Motor neuron (in vitro differentiated cells): ENCODE data around the gene TTBK2. TPM values are rescaled to one million over a fixed set of nuclear protein-coding genes. Genes with fewer than 3 reads are reported as not detected.
A peak's percentile ranks its signal among the peaks of the same experiment; 100 is the strongest.

Source experiments
- ATAC-seq, 8 experiments: fragments of 200-7000 bp; cut with Tn5 transposase; replicated peaks in 6 of 8; 2 replicates each; pipeline ENCODE4 v1.8.0; 2021; ENCODE audit warnings: mild to moderate bottlenecking in 8 of 8, moderate library complexity in 8 of 8
- H3K27ac ChIP-seq, 2 donors: fragments of 250-450 bp; sonication (Bioruptor Pico); 2 replicates each; pipeline ENCODE4 v1.9.0; 2021; ENCODE audit warnings: antibody characterized with exemption in 2 of 2, mild to moderate bottlenecking in 2 of 2, moderate library complexity in 1 of 2
- H3K4me1 ChIP-seq, 2 donors: fragments of 250-450 bp; sonication (Bioruptor Pico); replicated peaks in 1 of 2; 2 replicates each; pipeline ENCODE4 v1.6.1; 2021; ENCODE audit warnings: antibody characterized with exemption in 2 of 2, mild to moderate bottlenecking in 2 of 2, moderate library complexity in 1 of 2
- H3K4me3 ChIP-seq, 5 donors: fragments of 250-450 bp; sonication (Bioruptor Pico); 2 replicates each; pipeline ENCODE4 v1.9.0; 2021; ENCODE audit warnings: antibody characterized with exemption in 5 of 5, mild to moderate bottlenecking in 5 of 5, moderate library complexity in 4 of 5
- WGBS, 10 experiments: fragments of 450-650 bp; shearing (Covaris generic); methylation state at CpG; one replicate each; pipeline ENCODE4 v1.0.0; 2022; 5-methylcytosine and 5-hydroxymethylcytosine counted together
- in situ Hi-C, 9 experiments: fragments of 400-800 bp; cut with MboI; loops; one replicate each; pipeline ENCODE4 v1.15.0; 2021; ENCODE audit warnings: low sequenced_read_pairs in 9 of 9, low pct_unique_long_range_greater_than_20kb in 2 of 9; ENCODE audit not compliant: unreplicated experiment in 9 of 9
- total RNA-seq, 8 experiments: library from RNA; unstranded; fragments of 300-600 nt; gene quantifications; 2 replicates each; pipeline versions ENCODE4 v1.2.3 to v1.2.4, GENCODE V29; 2022

The TTBK2 gene
- total RNA-seq, 8 experiments from 2014 or later, result 7.6 to 26.0 (median 20.3) TPM

GRCh38 chr15:42846647-42847046 lies 73.9 kb downstream of the TTBK2 start:
- in situ Hi-C loops, result no loop called here
- ATAC-seq, result no peak

GRCh38 chr15:42845581-42845980 lies 75.0 kb downstream of the TTBK2 start:
- H3K27ac ChIP-seq, result no peak overlapping the region
- no peaks in the 10 kb centered on the region for H3K4me1 ChIP-seq
- in situ Hi-C loops, result no loop called here
- H3K4me3 ChIP-seq, result no peak overlapping the region
- no peak for ATAC-seq
- 33 to 100% (median 93%) methylated on average over 1 to 4 of the region's 5 CpGs; no CpG with 5 or more reads in 3 of the 10 experiments for WGBS, 10 experiments

More at GRCh38 chr15:42846647-42847046, 73.9 kb downstream of the TTBK2 start:
- WGBS, 10 experiments, result 80 to 100% (median 83%) methylated on average over 1 of the region's 1 CpG; no CpG with 5 or more reads in 7 of the 10 experiments
- Histone ChIP-seq H3K27ac (no peak overlapping the region), H3K4me1 (no peaks in the 10 kb centered on the region), H3K4me3 (no peak overlapping the region)

DNA sequence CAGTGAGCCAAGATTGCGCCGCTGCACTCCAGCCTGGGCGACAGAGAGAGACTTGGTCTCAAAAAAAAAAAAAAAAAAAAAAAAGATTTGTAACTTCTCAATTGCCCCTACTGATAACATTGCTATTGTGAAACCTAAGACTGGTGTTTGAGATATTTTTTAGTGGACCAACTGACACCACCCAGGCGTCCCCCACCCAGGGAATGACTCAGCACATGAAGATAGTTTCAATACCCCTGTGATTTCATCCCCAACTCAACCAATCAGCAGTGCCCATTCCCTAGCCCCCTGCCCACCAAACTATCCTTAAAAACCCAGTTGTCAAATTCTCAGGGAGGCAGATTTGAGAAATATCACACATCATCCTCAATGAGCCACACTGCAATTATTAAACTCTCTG lies 76.9 kb downstream of the TTBK2 start:
- 60 to 100% (median 95%) methylated on average over 1 to 4 of the region's 4 CpGs; no CpG with 5 or more reads in 6 of the 10 experiments for WGBS, 10 experiments
- no peak overlapping the region for H3K4me3 ChIP-seq
- no peak overlapping the region for H3K27ac ChIP-seq
- no peaks in the 10 kb centered on the region for H3K4me1 ChIP-seq
- in situ Hi-C loops, result no loop called here
- no peak for ATAC-seq

DNA sequence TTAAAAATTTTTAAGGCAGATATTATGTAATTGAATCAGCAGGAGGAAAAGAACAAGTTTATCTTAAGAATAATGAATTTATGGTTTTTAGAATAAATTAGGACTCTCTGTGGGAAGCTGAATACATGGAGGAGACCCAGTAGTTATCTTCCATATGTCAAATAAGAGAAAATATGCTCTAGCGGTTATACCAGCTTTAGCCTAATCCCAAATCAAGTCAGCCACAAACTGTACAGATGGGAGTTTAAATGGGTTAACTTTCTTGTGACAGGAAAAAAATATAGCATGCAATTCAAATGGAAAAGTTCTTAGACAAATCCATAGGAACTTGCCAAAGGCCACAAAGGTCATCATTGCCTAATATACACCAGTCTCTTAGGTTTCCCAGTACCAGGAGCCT lies 84.3 kb downstream of the TTBK2 start:
- H3K4me1 ChIP-seq, result no peaks in the 10 kb centered on the region
- 83 to 100% (median 100%) methylated on average over 1 of the region's 1 CpG; no CpG with 5 or more reads in 1 of the 10 experiments for WGBS, 10 experiments
- in situ Hi-C loops, result no loop called here
- no peak overlapping the region for H3K27ac ChIP-seq
- no peak overlapping the region for H3K4me3 ChIP-seq
- ATAC-seq, result no peak

DNA sequence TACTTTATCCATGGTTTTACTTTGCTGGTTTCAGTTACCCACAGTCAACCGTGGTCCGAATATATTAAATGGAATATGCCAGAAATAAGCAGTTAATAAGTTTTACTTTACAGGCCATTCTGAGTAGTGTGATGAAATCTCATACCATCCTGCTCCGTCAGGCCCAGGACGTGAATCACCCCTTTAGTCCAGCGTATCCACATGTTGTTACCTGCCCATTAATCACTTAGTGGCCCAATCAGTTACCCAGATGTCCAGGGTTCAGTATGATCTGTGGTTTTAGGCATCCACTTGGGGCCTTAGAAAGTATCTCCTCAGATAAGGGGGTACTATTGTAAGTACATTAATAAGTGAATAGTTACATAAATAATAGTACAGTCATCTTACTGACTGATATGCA lies 88.0 kb downstream of the TTBK2 start:
- H3K4me1 ChIP-seq, result no peaks in the 10 kb centered on the region
- in situ Hi-C loops, result no loop called here
- no peak overlapping the region for H3K27ac ChIP-seq
- WGBS, 10 experiments, result 40 to 97% (median 92%) methylated on average over 1 to 5 of the region's 5 CpGs; no CpG with 5 or more reads in 1 of the 10 experiments
- H3K4me3 ChIP-seq, result no peak overlapping the region
- ATAC-seq, result peak in 2 of 8 experiments; percentile 22 to 26

- Histone ChIP-seq H3K4me3 (no peak overlapping the region), H3K27ac (no peak overlapping the region), H3K4me1 (no peaks in the 10 kb centered on the region)
- 33 to 100% (median 91%) methylated on average over 1 to 4 of the region's 4 CpGs for WGBS, 10 experiments
- ATAC-seq, result no peak
- in situ Hi-C loops, result no loop called here
These were observed 94.2 kb downstream of the TTBK2 start for GRCh38 chr15:42826251-42826890.

DNA sequence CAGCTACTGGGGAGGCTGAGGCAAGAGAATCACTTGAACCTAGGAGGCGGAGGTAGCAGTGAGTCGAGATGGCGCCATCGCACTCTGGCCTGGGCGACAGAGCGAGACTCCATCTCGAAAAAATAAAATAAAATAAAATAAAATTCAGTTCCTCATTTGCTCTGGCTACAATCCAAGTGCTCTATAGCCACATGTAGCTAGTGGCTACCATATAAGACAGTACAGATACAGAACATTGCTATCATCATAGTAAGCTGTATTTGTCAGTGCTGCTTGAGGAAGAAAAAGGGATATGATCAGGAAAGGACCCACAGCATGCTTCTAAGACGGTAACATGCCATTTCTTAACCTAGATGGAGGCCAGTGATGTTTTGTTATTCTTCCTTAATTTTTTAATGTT lies 95.0 kb downstream of the TTBK2 start:
- H3K27ac ChIP-seq, result no peak overlapping the region
- 96 to 100% (median 99%) methylated on average over 3 to 8 of the region's 8 CpGs; no CpG with 5 or more reads in 2 of the 10 experiments for WGBS, 10 experiments
- H3K4me1 ChIP-seq, result no peaks in the 10 kb centered on the region
- in situ Hi-C loops, result no loop called here
- no peak overlapping the region for H3K4me3 ChIP-seq
- no peak for ATAC-seq

- in situ Hi-C loops, result no loop called here
- Histone ChIP-seq H3K27ac (no peak overlapping the region), H3K4me1 (no peaks in the 10 kb centered on the region), H3K4me3 (no peak overlapping the region)
- no peak for ATAC-seq
- WGBS, 10 experiments, result 60 to 100% (median 90%) methylated on average over 1 to 3 of the region's 3 CpGs
These were observed 99.8 kb downstream of the TTBK2 start for GRCh38 chr15:42820811-42821210.

GRCh38 chr15:42819786-42820185 lies 100.8 kb downstream of the TTBK2 start:
- in situ Hi-C loops, result no loop called here
- H3K27ac ChIP-seq, result no peak overlapping the region
- 69 to 100% (median 92%) methylated on average over 1 of the region's 1 CpG; no CpG with 5 or more reads in 4 of the 10 experiments for WGBS, 10 experiments
- no peak overlapping the region for H3K4me3 ChIP-seq
- ATAC-seq, result no peak
- H3K4me1 ChIP-seq, result no peaks in the 10 kb centered on the region

DNA sequence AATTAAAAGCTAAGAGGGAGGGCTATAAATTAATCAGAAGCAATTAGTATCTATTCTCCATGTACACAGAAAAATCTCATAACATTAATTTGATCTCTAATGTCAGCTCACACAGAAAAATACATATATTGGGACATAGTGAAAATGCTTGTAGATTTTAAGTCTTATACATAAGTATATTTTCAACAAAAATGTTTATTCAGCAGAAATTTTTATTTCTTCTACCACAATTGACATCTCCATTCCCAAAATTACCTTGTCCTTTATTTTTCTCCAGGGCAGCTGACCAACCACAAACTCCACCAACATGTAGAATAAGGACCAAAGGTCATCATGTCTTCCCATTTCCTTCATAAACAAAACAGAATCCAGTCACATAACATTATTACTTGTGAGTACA lies 109.1 kb downstream of the TTBK2 start:
- in situ Hi-C loops, result no loop called here
- no peak overlapping the region for H3K27ac ChIP-seq
- no peaks in the 10 kb centered on the region for H3K4me1 ChIP-seq
- ATAC-seq, result no peak
- H3K4me3 ChIP-seq, result no peak overlapping the region

DNA sequence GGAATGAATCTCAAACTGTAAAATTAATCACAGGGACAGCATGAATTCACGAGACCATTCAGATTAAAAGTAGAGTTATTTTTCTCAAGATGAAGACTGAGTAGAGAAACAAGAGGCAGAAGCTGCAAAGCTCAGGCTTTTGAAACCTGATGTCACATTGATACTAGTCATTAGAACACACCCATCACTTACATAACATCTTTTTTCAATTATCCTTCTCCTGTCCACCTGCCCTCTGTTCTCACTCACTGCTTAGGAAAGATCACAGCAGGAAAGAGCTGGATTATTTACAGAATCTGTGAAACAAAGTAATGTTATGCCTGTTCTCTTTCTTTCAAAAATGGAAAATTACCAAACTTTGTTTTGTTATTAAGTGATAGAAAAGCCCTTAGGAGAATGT lies 111.7 kb downstream of the TTBK2 start:
- WGBS, 10 experiments, result 67 to 100% (median 100%) methylated on average over 1 of the region's 1 CpG; no CpG with 5 or more reads in 3 of the 10 experiments
- no peaks in the 10 kb centered on the region for H3K4me1 ChIP-seq
- in situ Hi-C loops, result no loop called here
- H3K4me3 ChIP-seq, result no peak overlapping the region
- peak in 2 of 8 experiments; percentile 87 to 88 for ATAC-seq
- no peak overlapping the region for H3K27ac ChIP-seq

DNA sequence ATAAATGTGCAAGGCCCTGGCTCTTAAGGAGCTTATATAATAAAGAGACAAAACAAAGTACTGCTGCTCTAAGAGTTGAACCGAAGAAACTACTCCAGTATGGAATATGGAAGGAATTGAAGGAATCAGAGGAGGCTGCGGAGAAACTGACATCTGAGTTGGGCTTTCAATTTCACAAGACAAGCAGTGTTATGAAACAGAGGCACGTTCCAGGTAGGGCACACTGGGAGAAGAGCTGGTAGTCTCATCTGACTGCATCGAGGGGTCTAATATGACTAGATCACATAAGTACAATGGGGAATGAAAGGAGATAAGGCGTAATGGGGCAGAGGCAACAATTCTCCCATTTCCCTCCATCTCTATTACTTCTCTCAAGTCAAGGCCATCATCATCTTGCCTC lies 115.3 kb downstream of the TTBK2 start:
- no peak for ATAC-seq
- WGBS, 10 experiments, result 81 to 100% (median 100%) methylated on average over 1 to 5 of the region's 5 CpGs; no CpG with 5 or more reads in 3 of the 10 experiments
- in situ Hi-C loops, result no loop called here
- Histone ChIP-seq H3K27ac (no peak overlapping the region), H3K4me3 (no peak overlapping the region), H3K4me1 (no peaks in the 10 kb centered on the region)

DNA sequence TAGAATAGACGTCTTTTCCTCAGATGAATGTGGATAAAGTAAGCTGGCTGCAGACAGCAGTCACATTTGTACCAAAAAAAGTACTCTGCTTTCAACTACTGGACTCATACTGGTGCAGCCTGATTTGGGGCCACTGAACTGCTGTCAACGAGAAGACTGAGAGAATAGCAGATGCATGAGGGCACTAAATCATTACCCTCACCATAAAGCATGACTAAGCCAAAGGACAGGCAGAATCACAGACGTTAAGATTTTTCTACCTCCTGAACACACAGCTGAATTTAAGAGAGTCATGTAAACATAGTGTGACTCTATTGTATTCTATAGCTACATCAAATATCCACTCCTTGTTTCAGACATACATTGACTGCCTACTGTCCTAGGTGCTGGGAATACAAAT lies 115.8 kb downstream of the TTBK2 start:
- no peak for ATAC-seq
- H3K4me1 ChIP-seq, result no peaks in the 10 kb centered on the region
- in situ Hi-C loops, result no loop called here
- no peak overlapping the region for H3K27ac ChIP-seq
- H3K4me3 ChIP-seq, result no peak overlapping the region
- 0 to 88% (median 50%) methylated on average over 1 to 3 of the region's 3 CpGs; no CpG with 5 or more reads in 3 of the 10 experiments for WGBS, 10 experiments

DNA sequence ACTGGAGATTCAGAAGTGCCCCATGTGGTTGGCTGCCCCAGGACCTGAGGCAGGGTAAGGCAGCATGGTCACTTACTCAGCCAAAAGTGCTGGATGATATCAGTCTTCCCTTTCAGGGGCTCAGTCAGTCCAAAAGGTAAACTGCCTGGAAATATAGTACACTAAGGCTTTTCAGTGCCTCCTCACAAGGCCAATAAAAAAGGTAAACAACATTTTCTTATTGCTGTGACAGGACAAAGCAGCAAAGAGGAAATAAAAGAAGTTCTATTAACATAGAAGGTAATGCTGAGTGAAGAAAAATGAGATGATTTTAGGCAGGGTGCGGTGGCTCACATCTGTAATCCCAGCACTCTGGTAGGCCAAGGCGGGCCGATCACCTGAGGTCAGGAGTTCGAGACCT lies 117.1 kb downstream of the TTBK2 start:
- 88 to 100% (median 96%) methylated on average over 3 to 4 of the region's 4 CpGs; no CpG with 5 or more reads in 5 of the 10 experiments for WGBS, 10 experiments
- in situ Hi-C loops, result no loop called here
- no peak overlapping the region for H3K4me3 ChIP-seq
- no peak overlapping the region for H3K27ac ChIP-seq
- ATAC-seq, result no peak
- no peaks in the 10 kb centered on the region for H3K4me1 ChIP-seq
